Stimulated activated CD4-positive, alpha-beta T cell treated with anti-CD3 and anti-CD28 coated beads, Interleukin-15, amount 100 ng/mL, for 48 hours (primary cell): Measurements from ENCODE around the gene SERINC1.
"Not testable (repeated sequence)": the region's sequence is repeated elsewhere in the genome, so short reads cannot be mapped to it uniquely, and the experiment has no call there.

ENCODE experiments used
- DNase-seq, 2 donors: peaks; one replicate each; pipeline ENCODE4 v3.0.0-alpha.2; 2020; ENCODE audit warnings: low read depth in 2 of 2

The SERINC1 gene

GRCh38 chr6:122471107-122472021 is at the start of gene SERINC1:
TSS of gene SERINC1 (minus strand) at chr6:122471807. CDS start at chr6:122471737, 70 bp downstream.
- peak; percentile 84 to 87 for DNase-seq

- DNase-seq, result no peak
These were observed 39.8 kb upstream of the SERINC1 start for GRCh38 chr6:122511193-122511924.

- not testable (repeated sequence) for DNase-seq
These were observed 33.6 kb upstream of the SERINC1 start for GRCh38 chr6:122505170-122505569.

GRCh38 chr6:122501475-122501874 is 29.9 kb upstream of the SERINC1 start:
- DNase-seq, result no peak

GRCh38 chr6:122495612-122496011 is 24.0 kb upstream of the SERINC1 start:
- no peak for DNase-seq

- DNase-seq, result no peak
These were observed 23.2 kb upstream of the SERINC1 start for GRCh38 chr6:122494665-122495272.

- DNase-seq, result peak; percentile 50 to 53
These were observed 20.4 kb upstream of the SERINC1 start for GRCh38 chr6:122491919-122492555.

- DNase-seq, result no peak
These were observed 19.0 kb upstream of the SERINC1 start for GRCh38 chr6:122490607-122491006.

GRCh38 chr6:122484760-122485159 is 13.2 kb upstream of the SERINC1 start:
- no peak for DNase-seq

- no peak for DNase-seq
These were observed 11.1 kb upstream of the SERINC1 start for GRCh38 chr6:122482750-122483080.

- no peak for DNase-seq
These were observed 4.5 kb upstream of the SERINC1 start for GRCh38 chr6:122476131-122476530.

- no peak for DNase-seq
These were observed 374 bp upstream of the SERINC1 start for GRCh38 chr6:122472022-122472340.

- DNase-seq, result no peak
These were observed 9.7 kb downstream of the SERINC1 start for GRCh38 chr6:122461885-122462284.

GRCh38 chr6:122459865-122460416 is 11.7 kb downstream of the SERINC1 start:
- not testable (repeated sequence) for DNase-seq

GRCh38 chr6:122459240-122459639 is 12.4 kb downstream of the SERINC1 start:
- DNase-seq, result no peak

GRCh38 chr6:122458087-122458486 is 13.5 kb downstream of the SERINC1 start:
- no peak for DNase-seq

- DNase-seq, result not testable (repeated sequence)
These were observed 16.5 kb downstream of the SERINC1 start for GRCh38 chr6:122455116-122455515.

- no peak for DNase-seq
These were observed 16.9 kb downstream of the SERINC1 start for GRCh38 chr6:122454673-122455072.

- DNase-seq, result no peak
These were observed 19.1 kb downstream of the SERINC1 start for GRCh38 chr6:122452509-122452908.

- DNase-seq, result no peak
These were observed 22.5 kb downstream of the SERINC1 start for GRCh38 chr6:122449069-122449468.

- no peak for DNase-seq
These were observed 26.3 kb downstream of the SERINC1 start for GRCh38 chr6:122445274-122445673.

- no peak for DNase-seq
These were observed 32.6 kb downstream of the SERINC1 start for GRCh38 chr6:122438975-122439374.
